ENCODE measurements around the gene S100A1. TPM values are rescaled to one million over a fixed set of nuclear protein-coding genes. Genes with fewer than 3 reads are reported as not detected.

Gene S100A1
- total and polyA plus RNA-seq, 2 of the 8 experiments (the other 6 are each of a cell fraction or from before 2014, with no cell fraction given): 2.0 TPM; not detected in 1

DNA sequence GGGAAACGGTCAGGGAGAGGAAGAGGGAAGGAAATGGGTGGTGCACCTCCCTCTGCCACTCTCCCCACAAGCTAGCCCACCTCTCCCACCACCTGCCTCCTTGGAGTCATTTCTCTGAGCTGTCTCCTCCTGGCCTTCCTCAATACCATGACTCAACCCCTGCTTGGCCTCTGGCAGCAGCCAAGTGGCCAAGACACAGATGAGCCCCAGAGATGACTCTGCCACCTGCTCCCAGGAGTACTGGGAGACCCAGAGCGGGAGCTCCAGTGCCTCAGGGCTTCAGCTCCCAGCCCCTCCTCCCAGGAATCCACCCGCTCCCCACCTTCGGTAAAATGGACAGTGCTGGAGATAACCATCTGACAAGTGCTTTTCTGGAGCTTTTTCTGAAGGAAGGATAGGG is 17.9 kb upstream of the S100A1 start:
- no peaks in the 10 kb centered on the region for H3K79me1 ChIP-seq (ENCODE audit: low read depth, low read length)
- no peak overlapping the region for H2BK120ac ChIP-seq (replicated peaks; ENCODE audit: low read depth, low read length)
- no peaks in the 10 kb centered on the region for H3K36me3 ChIP-seq (ENCODE audit: control insufficient read depth in 2 of 4, insufficient read depth in 4 of 4, low read length in 3 of 4)
- H3K9me3 ChIP-seq (ENCODE audit: insufficient read depth in 2 of 2, low read depth in 1 of 2, low read length in 1 of 2): no peaks in the 10 kb centered on the region
- H2AFZ ChIP-seq (ENCODE audit: low read length): no peak overlapping the region
- ChIA-PET CTCF (ENCODE audit: partially characterized antibody) (interaction anchor here (0.8 to 15.9 kb wide), 5 partner anchors 8 to 77 kb away, joined by 3 to 224 read pairs (median 4); partner anchors contain the start of gene S100A13), POLR2A (ENCODE audit: partially characterized antibody) (interaction anchor here (15.3 kb wide), 1 partner anchor 18 kb away, joined by 261 read pairs; the partner anchor contains the start of genes CHTOP, S100A1 and S100A13)
- DNase-seq (ENCODE audit: low read depth in 1 of 2, low spot score in 2 of 2) (no peak), FAIRE-seq (no peak)
- H3K4me1 ChIP-seq (replicated peaks in 1 of 4; ENCODE audit: control insufficient read depth in 3 of 4, insufficient read depth in 4 of 4, low read length in 3 of 4): peaks cover 0 to 35% (median 21%) of the 10 kb centered on the region in 4 experiments; a peak in 6 of 7 replicates
- no peak overlapping the region for H4K5ac ChIP-seq (ENCODE audit: insufficient read length, low read depth, low read length)
- peaks cover 3% of the 10 kb centered on the region; the same call in 1 of the 2 replicates for H3K23me2 ChIP-seq (ENCODE audit: low read depth, low read length)
- no peak overlapping the region; the same call in 1 of the 2 replicates for H2BK5ac ChIP-seq (ENCODE audit: low read depth, low read length)
- no peak overlapping the region for H3K4me3 ChIP-seq (ENCODE audit: extremely low read depth in 1 of 4, insufficient read depth in 2 of 4, low read depth in 3 of 4, low read length in 4 of 4)
- H3K18ac ChIP-seq (ENCODE audit: extremely low read depth, low read length): no peak overlapping the region
- H3K4me2 ChIP-seq (ENCODE audit: insufficient read depth in 1 of 2, low read depth in 2 of 2, low read length in 2 of 2): no peak overlapping the region
- no peak overlapping the region for H3K14ac ChIP-seq (ENCODE audit: insufficient read length)
- H3K79me2 ChIP-seq (ENCODE audit: control insufficient read depth in 1 of 2, insufficient read depth in 2 of 2, low read length in 2 of 2): no peaks in the 10 kb centered on the region
- H3K9ac ChIP-seq (replicated peaks in 1 of 4; ENCODE audit: extremely low read depth in 1 of 4, low read depth in 3 of 4, low read length in 3 of 4): no peak overlapping the region
- peak overlapping the region; percentile 9; the same call in 1 of the 2 replicates for H2AK5ac ChIP-seq (ENCODE audit: low read depth, low read length)
- no peaks in the 10 kb centered on the region for H4K20me1 ChIP-seq (replicated peaks in 1 of 2; ENCODE audit: control insufficient read depth in 1 of 2, insufficient read depth in 2 of 2, low read length in 2 of 2)
- no peaks in the 10 kb centered on the region; a peak in 1 of 7 replicates for H3K27me3 ChIP-seq (replicated peaks in 1 of 4; ENCODE audit: control insufficient read depth in 3 of 4, extremely low read depth in 1 of 4, insufficient read depth in 3 of 4, low read length in 3 of 4)
- H4K8ac ChIP-seq (ENCODE audit: extremely low read depth, insufficient read depth, low read length): no peak overlapping the region
- no peak for TF ChIP-seq CREB1 (IDR thresholded peaks at IDR 0.05)
- TF ChIP-seq SP2 (IDR thresholded peaks at IDR 0.05; ENCODE audit: low read length): no peak
- no peak for TF ChIP-seq CBX5 (IDR thresholded peaks at IDR 0.05; ENCODE audit: low read depth, low read length)
- TF ChIP-seq BCL11A (IDR thresholded peaks at IDR 0.05; ENCODE audit: low read depth in 2 of 2, low read length in 2 of 2): no peak
- no peak overlapping the region for H4K91ac ChIP-seq (replicated peaks; ENCODE audit: insufficient read length, low read length)
- no peak overlapping the region for H3K23ac ChIP-seq (ENCODE audit: insufficient read length)
- no peak overlapping the region for H2BK20ac ChIP-seq (ENCODE audit: low read length)
- no peak overlapping the region for H3K56ac ChIP-seq (replicated peaks; ENCODE audit: insufficient read length, low read depth, low read length)
- no peak overlapping the region for H3K27ac ChIP-seq (ENCODE audit: low read depth, low read length)
- no peak overlapping the region for H2BK12ac ChIP-seq (ENCODE audit: low read depth, low read length)
- H3K4ac ChIP-seq (replicated peaks; ENCODE audit: insufficient read length, low read depth, low read length): no peak overlapping the region
- 97% methylated on average over 4 of the region's 4 CpGs; no CpG with 5 or more reads in 1 of the 2 experiments for WGBS, 2 experiments (ENCODE audit: extremely low coverage in 1 of 2, insufficient coverage in 1 of 2, insufficient read length in 1 of 2, insufficient replicate concordance in 2 of 2, low coverage in 1 of 2, low lambda C conversion rate in 2 of 2, missing lambda C conversion rate in 1 of 2)
- H2BK15ac ChIP-seq (ENCODE audit: low read length): no peak overlapping the region

All from H1 (cell line).